Fibroblast of skin of left biceps (primary cell): ENCODE measurements around the gene CFAP54.
"Not testable (repeated sequence)": the region's sequence is repeated elsewhere in the genome, so short reads cannot be mapped to it uniquely, and the experiment has no call there.

Experiments
- DNase-seq, 2 experiments: peaks; one replicate each; pipeline ENCODE4 v3.0.0-alpha.2; 2013; ENCODE audit warnings: low read depth in 2 of 2

Gene CFAP54

DNA sequence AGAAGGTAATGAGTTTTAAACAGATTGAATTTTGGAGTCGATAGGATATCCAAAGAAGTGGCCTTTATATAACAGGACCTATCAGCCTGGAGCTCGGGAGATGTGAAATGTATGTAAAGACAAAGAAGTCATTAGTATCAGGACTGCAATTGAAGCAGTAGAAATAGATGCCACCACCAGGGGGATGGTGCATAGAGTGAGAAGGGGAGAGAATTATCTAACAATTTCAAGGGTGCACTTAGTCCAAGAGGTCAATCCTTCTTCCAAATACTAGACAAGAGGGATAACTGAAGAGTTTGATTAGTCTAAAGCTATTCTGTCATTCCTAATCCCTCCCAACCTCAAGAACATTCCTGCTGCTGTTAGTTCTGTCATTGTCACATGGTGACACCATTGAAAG lies 127.8 kb downstream of the CFAP54 start:
- no peak for DNase-seq

- no peak for DNase-seq
Observed at GRCh38 chr12:96623155-96623554, 133.8 kb downstream of the CFAP54 start.

GRCh38 chr12:96623656-96624217 lies 134.4 kb downstream of the CFAP54 start:
- no peak for DNase-seq

DNA sequence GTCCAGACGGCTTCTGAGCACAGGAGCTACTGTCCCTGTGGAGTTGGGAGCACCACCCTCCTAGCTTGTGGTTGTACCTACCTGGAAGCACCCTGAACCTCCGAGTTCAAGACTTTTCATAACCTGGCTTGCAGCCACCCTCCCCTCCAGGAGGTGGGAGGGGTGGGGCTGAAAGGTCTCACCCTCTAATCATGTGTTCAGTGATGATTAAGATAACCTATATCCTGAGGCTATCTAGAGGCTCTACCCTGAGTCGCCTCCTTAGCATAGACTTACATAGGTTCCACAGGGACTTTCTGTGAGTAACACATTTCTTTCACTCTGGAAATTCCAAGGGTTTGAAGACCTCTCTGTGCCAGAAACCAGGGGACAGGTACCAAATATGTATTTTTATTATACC lies 146.5 kb downstream of the CFAP54 start:
- DNase-seq, result no peak

GRCh38 chr12:96636895-96637294 lies 147.5 kb downstream of the CFAP54 start:
- DNase-seq, result no peak

DNA sequence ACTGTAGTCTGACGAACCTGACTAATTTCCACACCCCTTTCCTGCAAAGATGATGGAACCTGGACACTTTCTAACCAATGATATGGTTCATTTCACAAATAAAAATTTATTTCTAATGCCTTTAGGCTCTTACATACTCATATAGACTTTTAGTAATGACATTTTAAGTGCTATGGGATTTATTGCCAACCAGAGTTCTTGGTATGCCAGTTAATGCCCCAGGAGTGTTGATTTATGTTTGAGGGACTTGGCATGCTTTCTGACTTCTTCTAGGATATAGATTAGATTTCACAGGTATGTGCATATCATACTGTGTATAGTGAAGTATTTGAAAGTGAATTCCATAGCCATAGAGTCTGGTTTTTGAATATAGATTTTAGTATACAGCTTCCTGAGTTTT lies 159.5 kb downstream of the CFAP54 start:
- DNase-seq, result no peak

DNA sequence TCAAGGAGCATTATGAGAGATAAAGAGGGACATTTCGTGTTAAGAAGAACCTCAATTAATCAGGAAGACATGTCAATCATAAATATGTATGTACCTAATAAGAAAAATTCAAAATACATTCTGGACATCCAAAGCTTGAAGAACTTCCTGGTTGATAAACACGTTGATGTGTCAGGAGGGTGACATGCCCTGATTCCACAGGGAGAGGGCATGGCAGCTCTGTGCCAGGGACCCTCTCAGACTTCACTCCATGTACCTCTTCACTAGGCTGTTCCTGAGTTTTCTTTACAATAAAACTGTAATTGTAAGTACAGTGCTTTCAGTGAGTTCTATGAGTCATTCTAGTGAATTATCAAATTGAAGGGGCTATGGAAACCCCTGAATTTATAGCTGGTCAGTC lies 163.5 kb downstream of the CFAP54 start:
- no peak for DNase-seq

DNA sequence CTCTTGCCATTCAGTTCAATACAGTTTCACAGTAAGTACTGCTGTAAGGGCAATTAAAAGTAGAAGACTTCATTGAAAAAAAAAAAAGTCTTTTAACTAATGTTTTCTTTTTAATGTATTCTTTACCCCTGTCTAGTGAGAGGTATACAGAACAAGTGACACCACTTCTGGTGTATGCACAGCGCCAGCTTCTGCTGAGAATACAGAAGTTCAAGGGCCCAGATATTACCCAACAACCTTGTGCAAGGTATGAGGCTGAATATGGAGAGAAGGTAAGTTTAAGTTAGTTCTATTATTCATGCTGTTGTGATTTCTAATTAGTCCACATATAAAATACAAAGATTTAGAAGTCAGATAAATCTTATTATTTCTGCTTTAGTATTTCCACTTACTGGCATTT lies 168.7 kb downstream of the CFAP54 start:
- DNase-seq, result no peak

- no peak for DNase-seq
Observed at GRCh38 chr12:96669786-96670185, 180.4 kb downstream of the CFAP54 start.

DNA sequence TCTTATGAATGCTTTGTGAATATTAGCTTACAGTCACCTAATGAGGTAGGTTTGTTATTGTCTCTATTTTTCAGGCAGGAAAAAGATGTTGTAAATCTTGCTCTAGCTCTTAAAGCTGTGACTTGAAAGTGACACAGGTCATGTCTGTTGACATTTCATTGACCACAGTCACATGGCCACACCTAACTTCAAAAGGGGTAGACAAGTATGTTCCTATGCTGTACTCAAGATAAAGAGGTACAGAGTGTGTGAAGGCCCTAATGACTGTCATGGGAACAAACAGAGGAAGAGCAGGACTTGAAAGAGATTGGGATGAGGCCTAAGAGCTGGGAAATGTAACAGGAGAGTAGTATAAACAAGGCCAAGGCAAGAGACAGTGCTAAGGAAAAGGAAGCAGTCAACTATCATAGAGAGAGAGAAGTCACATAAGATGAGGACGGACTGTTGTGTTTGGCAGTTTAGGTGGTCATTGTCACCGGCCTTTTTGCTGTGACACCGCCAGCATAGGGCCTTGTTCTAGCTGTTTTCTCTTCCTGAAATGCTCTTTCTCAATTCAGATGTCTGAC lies 181.0 kb downstream of the CFAP54 start:
- no peak for DNase-seq

GRCh38 chr12:96675519-96675918 lies 186.1 kb downstream of the CFAP54 start:
- DNase-seq, result not testable (repeated sequence)

DNA sequence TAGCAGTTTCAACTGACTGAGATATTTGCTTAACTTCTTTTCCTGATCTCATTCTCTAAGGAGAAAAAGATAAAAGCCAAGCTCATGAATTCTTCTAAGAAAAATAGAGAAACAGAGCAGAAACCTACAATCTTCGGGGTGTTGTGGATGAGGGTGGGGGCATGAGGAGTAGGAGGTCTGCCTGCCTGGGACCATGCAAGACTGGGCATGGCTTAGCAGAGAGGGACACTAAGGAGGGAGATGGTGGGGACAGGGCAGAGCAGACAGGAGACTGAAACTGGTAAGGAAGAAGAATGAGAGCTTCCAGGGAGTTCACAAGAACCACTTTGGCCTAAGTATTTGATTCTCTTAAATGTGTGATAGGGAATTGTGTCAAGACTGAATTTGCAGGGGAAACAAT lies 188.0 kb downstream of the CFAP54 start:
- DNase-seq, result no peak

GRCh38 chr12:96687719-96688118 lies 198.3 kb downstream of the CFAP54 start:
- DNase-seq, result no peak

DNA sequence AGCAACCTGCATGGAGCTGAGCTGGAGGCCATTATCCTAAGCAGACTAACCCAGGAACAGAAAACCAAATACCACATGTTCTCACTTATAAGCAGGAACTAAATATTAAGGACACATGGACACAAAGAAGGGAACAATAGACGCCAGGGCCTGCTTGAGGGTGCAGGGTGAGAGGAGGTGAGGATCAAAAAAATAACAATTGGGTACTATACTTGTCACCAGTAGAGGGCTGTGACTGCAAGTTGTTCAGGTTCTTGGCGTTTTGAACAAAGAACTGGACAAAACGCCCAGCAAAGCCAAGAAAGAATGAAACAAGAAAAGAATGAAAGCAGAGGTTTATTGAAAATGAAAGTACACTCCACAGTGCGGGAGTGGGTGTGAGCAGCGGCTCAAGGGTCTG lies 209.1 kb downstream of the CFAP54 start:
- no peak for DNase-seq

DNA sequence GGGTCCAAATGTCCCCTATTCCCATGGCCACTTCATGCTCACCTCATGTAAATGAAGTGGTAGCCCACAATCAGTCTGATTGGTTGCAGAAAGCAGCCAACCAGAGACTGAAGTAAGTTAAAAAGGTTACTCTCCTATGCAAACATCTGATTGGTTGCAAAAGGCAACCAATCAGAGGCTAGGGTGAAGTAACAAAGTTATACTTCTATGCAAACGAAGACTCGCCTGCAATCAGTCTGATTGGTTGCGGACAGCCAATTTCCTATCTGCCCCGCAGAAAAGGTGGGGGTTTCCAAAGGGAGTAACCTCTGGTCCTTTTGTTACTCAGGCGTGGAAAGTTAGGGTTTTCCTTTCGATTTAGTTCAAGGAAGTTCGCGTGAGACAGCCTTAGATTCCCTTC lies 209.6 kb downstream of the CFAP54 start:
- DNase-seq, result no peak

- DNase-seq, result no peak
Observed at GRCh38 chr12:96701856-96702255, 212.5 kb downstream of the CFAP54 start.

GRCh38 chr12:96710127-96710745 lies 220.9 kb downstream of the CFAP54 start:
- no peak for DNase-seq

DNA sequence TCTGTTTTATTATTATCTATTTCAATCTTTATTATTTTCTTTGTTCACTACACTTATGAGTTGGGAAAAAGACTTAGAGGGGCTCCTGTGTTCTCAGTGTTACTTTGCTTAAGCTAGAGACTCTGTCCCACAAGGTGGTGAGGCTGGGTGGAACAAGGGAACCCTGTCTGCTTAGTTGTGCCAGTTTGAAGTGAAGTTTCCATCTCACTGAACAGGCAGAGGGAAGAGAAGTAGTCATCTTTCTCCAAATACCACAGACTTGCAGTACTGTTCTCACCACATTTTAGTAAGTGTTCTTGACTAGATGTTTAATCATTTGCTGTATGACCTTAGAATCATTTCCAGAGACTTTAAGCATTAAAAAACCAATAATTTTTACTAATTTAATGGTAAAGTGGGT lies 222.0 kb downstream of the CFAP54 start:
- no peak for DNase-seq

GRCh38 chr12:96714199-96714598 lies 224.8 kb downstream of the CFAP54 start:
- DNase-seq, result no peak

- DNase-seq, result no peak
Observed at GRCh38 chr12:96719660-96720362, 230.4 kb downstream of the CFAP54 start.

GRCh38 chr12:96720363-96720705 lies 231.0 kb downstream of the CFAP54 start:
- no peak for DNase-seq

- not testable (repeated sequence) for DNase-seq
Observed at GRCh38 chr12:96729466-96729865, 240.1 kb downstream of the CFAP54 start.

GRCh38 chr12:96729886-96730285 lies 240.5 kb downstream of the CFAP54 start:
- no peak for DNase-seq
